GM20431 (cell line): Measurements from ENCODE around the gene SPATA13.

Experiments
- in situ Hi-C: fragments of 300-500 bp; cut with MseI, MboI; formaldehyde crosslinking; loops from one replicate; pipeline ENCODE4 v1.15.0; 2020; ENCODE audit warnings: low sequenced_read_pairs; ENCODE audit not compliant: unreplicated experiment

The SPATA13 gene

DNA sequence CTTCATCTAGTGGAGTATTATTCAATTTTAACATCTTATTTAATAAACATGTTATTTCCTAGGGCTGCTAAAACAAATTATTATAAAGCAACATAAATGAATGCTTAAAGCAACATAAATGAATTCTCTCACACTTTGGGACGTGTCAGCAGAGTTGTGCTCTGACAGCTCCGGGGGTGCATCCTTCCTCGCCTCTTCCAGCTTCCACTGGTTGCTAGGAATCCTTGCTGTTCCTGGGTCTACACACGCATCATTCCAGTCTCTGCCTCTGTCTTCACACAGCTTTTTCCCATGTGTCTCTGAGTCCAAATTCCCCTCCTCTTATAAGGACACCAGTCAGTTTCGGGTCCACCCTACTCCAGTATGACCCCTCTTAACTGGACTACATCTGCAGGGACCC is 21.6 kb upstream of the SPATA13 start:
- in situ Hi-C loops, result no loop called here

DNA sequence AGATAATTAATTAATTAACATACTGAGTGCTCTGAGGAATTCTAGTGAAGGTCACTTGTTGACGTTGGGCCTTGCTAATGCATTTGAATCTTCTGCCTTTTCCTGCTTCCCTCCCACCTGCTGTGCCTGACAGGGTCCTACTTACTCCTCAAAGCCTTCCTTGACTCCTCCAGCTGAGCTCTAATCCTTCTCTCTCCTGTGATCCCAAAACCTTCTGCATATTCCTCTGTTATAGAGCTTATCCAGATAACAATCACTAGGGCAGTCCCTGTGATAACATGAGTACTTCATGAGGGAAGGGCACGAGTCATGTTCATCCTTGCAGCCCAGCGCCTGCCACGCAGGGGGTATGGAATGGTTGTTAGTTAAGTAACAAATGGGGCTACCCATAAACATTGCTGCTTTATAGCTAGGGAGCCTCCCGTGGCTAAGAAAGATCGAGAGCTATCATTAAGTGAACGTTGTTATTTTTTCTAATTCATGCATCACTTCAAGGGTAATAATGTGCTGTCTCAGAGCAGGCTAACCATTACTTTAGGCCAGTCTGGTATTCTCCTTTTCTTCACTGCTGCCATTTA is 19.1 kb upstream of the SPATA13 start:
- in situ Hi-C loops, result no loop called here

DNA sequence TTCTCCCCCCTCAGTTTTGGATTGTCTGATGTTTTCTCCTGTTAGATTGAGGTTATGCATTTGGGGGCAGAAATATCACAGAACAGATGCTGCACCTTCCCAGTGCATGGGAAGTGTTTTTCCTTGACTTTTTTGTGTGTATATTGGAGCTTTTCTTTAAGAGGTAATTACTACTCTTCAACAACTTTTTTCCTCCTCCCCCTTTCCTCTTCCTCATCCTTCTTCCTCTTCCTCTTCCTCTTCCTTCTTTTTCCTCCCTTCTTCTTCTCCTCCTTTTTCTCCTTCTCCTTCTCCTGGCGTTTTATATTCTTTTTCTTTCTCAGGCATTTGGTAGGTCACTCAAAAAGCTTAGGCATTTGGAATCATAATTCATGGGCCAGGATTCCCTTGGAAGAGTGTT is 18.1 kb upstream of the SPATA13 start:
- in situ Hi-C loops, result no loop called here

DNA sequence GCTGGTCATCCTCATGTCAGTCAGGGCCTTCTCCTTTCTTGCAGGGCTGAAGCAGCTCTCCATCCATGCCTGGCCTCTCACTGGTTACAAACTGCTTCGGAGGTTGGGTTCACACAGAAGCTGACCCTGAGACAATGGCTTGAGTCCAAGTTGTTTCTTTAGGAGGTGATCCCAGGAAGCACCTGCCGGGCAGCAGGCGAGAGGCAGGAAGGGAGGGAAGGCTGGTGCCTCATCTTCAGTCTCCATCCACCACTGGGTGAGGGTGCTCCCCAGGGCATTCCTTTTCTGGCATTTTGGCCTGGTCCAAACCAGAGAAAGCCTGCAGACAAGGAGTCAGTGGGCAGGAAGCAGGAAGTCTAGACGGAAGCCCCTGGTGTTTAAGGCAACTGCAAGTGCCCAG is 17.6 kb upstream of the SPATA13 start:
- in situ Hi-C loops, result no loop called here

DNA sequence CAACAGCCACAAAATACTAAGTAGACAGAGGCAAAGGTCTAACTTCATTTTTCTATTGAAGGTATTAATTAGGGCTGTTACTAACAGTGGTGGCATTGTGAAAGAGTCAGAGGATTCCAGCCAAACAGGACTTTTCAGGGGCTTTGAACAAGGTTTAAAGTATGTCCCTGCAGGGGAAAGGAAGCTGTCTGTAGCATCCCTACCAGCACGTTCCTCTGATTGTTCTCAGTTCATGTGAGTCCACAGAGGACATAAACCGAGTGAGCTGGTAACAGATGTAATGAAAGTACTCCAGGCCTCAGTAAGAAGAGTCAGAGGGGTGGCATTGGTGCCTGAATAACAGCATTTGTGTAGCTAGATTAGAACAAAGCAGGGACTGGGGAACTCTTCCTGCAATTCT is 15.3 kb upstream of the SPATA13 start:
- in situ Hi-C loops, result no loop called here

DNA sequence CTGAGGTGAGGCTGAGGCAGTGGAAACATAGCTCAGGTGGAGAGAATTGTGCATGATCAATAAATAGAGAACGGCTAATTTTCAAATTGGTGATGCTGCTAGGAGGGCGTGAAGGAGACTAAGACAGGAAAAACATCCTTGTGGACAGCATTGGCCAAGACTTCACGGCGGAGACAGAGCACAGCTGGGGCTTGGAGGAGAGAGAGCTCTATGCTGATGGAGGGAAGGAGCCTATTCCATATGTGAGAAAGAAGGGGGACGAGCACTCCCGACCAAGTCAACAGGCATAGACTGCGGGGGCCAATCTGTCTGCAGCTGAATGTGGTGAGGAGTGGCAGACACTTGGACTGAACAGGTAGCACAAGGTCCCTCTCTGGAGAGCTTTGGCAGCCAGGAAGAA is 14.8 kb upstream of the SPATA13 start:
- in situ Hi-C loops, result no loop called here

DNA sequence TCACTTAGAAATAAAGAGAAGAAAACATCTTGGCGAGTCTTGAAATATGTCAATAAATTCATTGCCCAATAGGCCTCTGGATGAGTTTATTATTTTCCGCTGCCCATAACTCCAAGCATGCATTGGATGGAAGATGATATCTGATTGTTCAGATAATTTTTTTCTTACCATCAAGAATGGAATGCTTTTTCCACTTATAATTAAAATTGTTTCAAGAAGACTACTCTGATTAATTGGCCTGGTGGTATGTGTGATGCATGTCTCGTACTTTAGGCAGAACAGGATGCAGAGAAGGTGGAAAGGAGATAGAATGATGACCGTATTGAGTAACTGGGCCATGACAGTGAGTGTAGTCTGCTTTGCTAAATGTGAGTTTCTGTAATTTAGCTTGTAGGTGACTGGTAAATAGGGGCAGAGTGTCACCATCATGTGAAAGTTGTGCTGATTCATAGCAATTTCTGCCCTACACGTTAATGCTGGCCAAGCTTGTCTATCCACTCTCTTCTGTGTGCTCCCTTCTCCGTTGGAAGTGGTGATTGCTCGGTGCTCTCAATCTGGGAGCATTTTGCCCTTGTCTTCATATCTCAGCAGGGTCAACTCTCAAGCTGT is 13.5 kb upstream of the SPATA13 start:
- in situ Hi-C loops, result no loop called here

DNA sequence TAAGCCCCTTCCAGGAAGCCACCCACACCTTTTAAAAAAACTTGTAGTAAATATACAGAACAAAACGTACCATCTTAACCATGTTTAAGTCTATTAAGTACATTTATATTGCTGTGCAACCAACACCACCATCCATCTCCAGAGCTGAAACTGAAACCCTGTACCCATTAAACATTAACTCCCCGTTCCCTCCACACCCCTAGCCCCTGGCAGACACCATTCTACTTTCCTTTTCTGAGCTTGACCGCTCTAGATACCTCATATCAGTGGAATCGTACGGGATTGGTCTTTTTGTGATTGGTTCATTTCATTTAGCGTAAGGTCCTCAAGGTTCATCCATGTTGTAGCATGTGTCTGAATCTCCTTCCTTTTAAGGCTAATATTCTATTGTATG is 13.0 kb upstream of the SPATA13 start:
- in situ Hi-C loops, result no loop called here

DNA sequence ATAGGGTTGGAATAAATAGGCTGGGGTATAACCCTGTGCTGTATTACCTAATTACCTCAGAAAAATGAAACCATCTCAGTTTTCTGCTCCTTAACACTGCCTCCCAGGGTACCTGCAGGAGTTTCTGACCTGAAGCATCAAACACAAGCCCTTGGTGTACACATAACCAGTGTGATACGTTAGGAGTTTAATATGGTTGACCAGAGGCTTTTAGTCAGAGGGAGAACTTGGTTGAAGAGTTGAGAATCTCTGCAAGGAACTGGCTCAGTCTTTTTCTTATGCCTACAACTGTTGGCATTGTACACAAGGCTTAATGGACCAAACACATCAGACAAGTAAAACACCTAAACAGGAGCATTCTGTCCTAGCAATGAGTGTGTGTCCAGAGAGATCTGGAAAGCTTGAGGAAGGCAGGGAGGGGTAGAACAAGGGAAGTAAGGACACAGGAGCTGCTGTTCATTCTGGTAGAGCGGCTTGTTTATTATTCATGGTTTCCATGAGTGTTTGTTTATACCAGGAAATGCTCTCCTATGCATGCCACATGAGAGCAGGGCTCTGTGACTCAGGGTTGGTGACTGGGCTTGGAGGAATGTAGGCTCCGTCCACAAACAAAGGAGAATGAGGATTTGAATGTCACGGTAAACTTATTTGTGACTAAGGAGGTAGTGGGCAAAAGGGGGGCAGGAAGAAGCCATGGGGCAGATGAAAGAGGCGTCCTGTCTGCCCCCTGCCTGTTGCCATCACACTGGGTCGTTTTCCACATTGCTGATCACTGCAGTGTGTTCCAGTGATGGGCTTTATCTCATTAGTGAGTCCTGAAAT is 11.9 kb upstream of the SPATA13 start:
- in situ Hi-C loops, result no loop called here

DNA sequence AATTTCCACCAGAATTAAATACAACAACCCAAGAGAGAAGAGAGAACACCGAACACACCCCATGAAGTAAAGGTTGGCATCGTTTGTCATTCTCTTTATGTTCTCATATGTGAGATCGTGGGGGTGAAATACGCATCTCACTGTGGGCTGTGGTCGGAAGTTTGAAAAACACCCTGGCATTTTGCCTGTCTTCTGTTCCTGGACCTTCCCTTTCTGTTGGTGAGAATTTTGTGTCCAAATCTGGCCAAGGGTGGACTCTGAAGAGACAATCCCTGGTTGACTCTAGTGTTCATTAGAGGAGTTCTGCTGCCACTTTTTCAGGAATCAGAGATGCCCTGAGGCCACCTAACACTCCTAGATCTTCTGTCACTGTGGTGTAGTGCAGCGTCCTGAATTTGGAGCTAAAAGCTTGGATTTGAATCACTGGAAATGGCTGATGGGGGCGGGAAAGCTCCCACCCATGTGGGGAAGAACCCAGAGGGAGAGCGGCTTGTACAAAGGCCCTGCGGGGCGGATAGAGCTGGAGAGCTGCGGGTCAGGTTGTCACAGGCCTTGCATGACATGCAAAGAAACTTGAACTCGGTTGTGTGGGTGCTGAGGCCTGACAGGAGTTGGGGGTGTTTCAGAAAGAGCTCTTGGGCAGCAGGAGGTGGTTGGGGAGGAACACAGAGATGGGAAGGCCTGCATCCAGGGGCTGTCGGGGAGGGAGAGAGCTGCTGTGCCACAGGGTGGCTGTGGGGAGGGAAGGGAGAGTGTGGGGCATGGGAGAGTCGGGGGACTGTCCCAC is 11.1 kb upstream of the SPATA13 start:
- in situ Hi-C loops, result no loop called here

DNA sequence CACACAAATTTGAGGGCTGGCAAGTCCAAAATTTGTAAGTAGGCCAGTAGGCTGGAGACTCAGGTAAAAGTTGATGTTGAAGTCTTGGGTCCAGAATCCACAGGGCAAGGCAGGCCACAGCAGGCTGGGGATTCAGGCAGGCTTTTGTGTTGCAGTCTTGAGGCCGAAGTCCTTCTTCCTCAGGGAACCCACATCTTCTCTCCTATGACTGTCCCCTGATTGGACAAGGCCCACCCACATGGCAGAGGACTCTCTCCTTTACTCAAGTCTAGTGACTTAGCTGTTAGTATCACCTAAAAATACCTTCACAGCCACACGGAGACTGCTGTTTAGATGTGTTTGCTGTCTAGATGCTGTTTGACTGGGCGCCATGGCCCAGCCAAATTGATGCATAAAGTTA is 9.9 kb upstream of the SPATA13 start:
- in situ Hi-C loops, result no loop called here

DNA sequence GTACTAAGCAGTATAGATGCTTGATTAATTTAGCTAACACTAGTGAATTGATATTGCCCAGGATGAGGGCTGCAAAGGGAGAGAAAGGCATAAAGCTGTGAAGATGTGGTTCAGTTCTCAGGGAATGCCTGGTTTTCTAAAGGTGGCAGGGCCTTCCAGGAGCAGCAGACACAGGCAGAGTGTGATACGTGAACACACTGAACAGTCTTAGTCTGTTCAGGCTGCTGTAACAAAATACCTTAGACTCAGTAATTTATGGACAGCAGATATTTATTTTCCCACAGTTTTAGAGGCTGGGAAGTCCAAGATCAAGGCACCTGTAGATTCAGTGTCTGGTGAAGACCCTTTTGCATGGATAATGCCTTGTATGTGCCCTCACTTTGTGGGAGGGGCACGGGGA is 8.7 kb upstream of the SPATA13 start:
- in situ Hi-C loops, result no loop called here

DNA sequence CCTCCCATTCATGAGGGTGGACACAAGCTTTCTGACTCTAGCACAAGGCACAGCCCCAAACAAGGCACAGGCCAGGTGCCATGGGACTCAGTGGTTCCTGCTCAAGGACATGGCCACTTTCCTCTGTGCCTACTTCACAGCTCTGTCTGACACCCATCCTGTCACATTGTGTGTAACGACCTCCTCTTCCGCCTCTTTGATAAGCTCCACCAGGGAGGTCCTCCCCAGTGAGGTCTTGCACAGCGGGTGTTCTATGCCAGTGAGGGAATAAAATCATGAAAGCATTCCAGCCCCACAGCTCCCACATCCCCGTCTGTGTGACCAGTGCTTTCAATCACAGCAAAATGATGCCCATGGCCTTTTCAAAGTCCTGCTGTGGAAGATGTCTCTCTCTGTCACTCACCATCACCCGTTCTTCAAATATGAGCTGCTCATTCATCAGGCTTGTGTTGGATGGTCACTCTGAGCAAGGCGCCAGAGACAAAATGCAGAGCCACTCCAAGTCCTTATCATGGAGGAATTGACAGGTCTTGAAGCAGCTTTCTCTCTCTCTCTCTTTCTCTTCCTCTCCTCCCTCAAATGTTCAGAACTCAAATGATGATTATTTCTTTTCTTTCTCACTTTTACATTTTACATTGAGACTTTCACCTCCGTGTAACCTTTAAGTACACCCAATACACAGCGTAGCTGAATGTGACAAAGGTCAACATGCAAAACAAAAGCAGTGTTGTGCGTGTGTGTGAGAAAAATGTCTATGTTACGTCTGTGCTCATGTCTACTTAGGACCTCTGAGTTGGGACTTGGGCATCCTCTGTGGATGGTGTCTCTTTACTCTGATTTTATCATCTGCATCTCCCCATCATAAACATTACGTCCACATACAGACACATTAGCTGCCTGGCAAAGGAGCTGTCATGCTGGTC is 8.0 kb upstream of the SPATA13 start:
- in situ Hi-C loops, result no loop called here

DNA sequence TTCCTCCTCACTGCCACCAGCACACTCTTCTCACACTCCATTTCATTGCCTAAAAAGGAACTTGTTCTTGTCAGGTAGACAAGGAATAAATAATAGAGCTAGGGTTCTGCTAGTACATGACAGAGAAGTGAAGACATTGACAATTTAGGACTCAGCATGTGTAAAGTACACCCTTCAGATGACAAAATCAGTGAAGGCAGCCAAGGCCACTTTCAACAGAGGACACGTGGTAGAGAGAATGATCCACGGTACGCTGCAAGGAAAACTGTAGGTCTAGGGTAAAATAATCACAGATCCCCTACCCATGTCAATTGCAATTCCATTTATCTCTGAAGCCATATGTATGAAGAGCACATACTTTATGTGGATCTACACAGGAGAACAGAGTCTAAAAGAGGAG is 7.2 kb upstream of the SPATA13 start:
- in situ Hi-C loops, result no loop called here

DNA sequence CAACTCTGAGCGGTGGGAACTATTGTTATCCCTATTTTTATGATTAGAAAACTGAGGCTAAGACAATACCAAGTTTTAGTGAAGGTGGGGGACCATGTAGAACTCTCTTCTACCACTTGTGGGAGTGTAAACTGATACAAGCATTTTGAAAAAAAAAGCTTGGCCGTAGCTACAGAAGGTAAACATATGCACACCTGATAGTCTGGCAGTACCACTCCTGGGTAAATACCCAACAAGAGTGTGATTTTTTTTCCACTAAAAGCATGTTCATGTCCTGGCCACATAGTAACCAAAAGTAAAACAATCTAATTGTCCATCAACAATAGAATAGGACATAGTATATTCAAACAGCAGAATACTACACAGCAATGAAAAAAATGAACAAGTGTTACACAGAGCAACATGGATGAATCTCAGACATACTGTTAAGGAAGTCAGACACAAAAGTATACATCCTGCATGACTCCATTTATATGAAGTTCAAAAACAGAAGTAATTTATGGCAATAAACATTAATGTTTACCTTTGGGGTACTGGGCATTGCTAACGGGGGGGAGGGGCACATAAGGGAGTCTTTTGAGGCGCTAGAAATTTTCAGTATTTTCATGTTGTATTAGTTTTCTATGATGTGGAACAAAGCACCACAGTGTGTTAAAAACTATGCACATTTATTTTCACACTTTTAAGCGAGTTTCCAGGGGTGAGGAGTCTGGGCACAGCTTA is 6.4 kb upstream of the SPATA13 start:
- in situ Hi-C loops, result no loop called here

DNA sequence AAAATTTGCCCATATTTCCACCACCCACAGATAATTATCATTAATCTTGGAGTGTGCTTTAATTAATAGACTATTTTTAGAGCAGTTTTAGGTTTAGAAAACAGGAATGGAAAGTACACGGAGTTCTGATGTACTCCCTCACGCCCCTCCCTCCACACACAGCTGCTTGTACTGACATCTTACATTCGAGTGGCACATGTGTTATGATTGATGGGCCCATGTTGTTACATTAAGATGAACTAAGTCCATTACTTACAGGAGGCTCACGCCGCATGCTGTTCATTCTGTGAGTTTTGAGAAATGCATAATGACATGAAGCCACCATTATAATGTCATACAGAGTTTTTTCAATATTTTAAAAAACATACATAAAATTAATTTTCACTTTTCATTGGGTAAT is 1.2 kb upstream of the SPATA13 start:
- in situ Hi-C loops, result no loop called here

DNA sequence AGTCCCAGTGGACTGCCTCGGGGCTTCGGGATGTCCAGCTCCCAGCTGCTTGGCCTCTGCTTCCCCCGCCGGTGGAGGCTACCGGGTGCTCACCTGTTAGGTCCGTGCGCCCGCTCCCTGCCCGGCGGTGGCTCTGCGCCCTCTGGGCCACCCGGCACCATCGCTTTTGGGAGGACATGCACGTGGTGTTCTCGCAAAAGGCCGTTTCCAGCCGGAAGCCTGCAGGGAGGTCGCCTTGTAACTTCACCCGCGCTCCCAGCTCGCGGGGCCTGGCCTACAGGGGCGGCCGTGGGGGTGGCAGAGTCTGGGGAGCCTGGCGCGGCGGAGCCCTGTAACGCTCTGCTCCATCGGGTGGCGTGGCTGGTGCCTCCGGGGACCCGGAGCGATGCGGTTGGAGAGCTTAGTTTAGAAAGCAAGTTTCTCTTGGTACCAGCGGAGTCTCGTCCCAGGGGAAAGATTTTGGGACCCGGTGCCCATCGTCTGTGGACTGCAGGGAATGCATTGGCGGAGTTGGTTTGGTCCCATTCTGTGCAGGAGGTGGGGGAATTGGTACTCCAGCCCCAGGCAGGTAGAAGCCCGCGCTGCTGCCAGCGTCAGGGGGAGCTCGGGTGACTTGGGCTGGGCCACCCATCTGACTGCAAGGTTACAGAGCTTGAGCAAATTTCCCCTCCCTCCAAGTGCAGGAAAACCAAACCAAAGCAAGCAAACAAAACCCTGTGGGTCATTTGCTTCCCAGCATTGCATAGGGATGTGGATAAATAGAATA is 673 bp downstream of the SPATA13 start:
- in situ Hi-C loops, result no loop called here

DNA sequence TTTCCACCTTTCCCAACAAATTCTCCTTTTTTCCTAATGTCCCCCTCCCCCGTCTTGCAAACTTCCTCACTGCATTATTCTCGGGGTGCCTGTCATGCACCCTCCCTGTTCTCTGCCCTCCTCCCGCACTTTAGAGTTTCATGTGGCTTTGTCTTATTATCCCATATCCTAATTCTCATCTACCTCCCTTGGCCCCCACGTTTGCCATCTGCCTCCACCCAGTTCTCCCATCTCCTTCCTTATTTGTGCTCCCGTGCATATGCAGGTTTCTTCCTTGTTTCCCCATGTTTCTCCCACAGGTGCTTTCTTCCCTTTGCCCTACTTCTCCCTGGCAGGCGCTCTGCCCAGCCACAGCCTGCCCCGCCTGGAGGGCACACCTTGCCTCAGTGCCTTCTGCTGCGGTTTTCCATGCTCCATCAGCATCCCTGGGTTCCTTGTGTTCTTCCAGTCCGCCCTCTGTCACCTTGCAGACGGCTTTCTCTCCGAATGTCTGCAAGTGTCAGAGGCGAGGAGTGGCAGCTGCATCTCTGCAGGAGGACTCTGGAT is 1.5 kb downstream of the SPATA13 start:
- in situ Hi-C loops, result no loop called here
